ENCODE results near the gene CDK14. TPM values are rescaled to one million over a fixed set of nuclear protein-coding genes. Genes with fewer than 3 reads are reported as not detected.

CDK14 gene
- total and polyA plus RNA-seq, 2 donors (not counting 1 experiment from before 2014, with no cell fraction given), result 42.1 to 167 TPM

- Mint-ChIP-seq H3K4me1 (peaks cover 30% of the 10 kb centered on the region), H3K4me3 (no peak overlapping the region), H3K9me3 (ENCODE audit: insufficient read depth) (no peaks in the 10 kb centered on the region), H3K27ac (no peak overlapping the region), H3K27me3 (no peaks in the 10 kb centered on the region)
- peaks cover 2 to 5% of the 10 kb centered on the region in 2 donors for H3K4me1 ChIP-seq (ENCODE audit: control insufficient read depth in 2 of 2, insufficient read depth in 2 of 2, low read length in 2 of 2)
- intact Hi-C loops (cut with micrococcal nuclease), result no loop called here
- H3K9ac ChIP-seq (ENCODE audit: low read length), result no peak overlapping the region
- DNase-seq (no peak), ATAC-seq (ENCODE audit: low read depth) (no peak)
- H2AFZ ChIP-seq (ENCODE audit: insufficient read depth, low read depth, low read length, poor library complexity, severe bottlenecking), result no peak overlapping the region
- TF ChIP-seq CTCF (IDR thresholded peaks at IDR 0.05), result no peak
- no peak for TF ChIP-seq EZH2 (IDR thresholded peaks at IDR 0.05; ENCODE audit: borderline replicate concordance, insufficient read depth, low read depth, low read length, poor library complexity, severe bottlenecking)
- H3K36me3 ChIP-seq (replicated peaks in 1 of 2; ENCODE audit: control extremely low read depth in 1 of 2, control insufficient read depth in 1 of 2, extremely low read depth in 1 of 2, insufficient read depth in 2 of 2, low read length in 1 of 2), result peaks cover 0 to 1% of the 10 kb centered on the region in 2 experiments
- H3K9me3 ChIP-seq (ENCODE audit: control extremely low read depth in 1 of 3, control insufficient read depth in 2 of 3, insufficient read depth in 1 of 3, low read length in 2 of 3), result no peaks in the 10 kb centered on the region
- WGBS (ENCODE audit: insufficient coverage), result no CpG with 5 or more reads among the region's 3 CpGs
- no peaks in the 10 kb centered on the region for H3K27me3 ChIP-seq (replicated peaks in 1 of 4; ENCODE audit: control extremely low read depth in 1 of 4, control insufficient read depth in 3 of 4, insufficient read depth in 4 of 4, low read length in 3 of 4)
- H3K27ac ChIP-seq (ENCODE audit: low read length in 2 of 2), result no peak overlapping the region
- H3K4me2 ChIP-seq (replicated peaks; ENCODE audit: low read depth, low read length, poor library complexity, severe bottlenecking), result no peak overlapping the region
- H3K79me2 ChIP-seq (ENCODE audit: control insufficient read depth, insufficient read depth, low read length), result no peaks in the 10 kb centered on the region
- ChIA-PET CTCF (no interaction called here), POLR2A (no interaction called here)
- H4K20me1 ChIP-seq (ENCODE audit: control insufficient read depth, insufficient read depth, low read length, poor library complexity, severe bottlenecking), result peaks cover 4% of the 10 kb centered on the region
- H3K4me3 ChIP-seq (ENCODE audit: control extremely low read depth in 1 of 5, extremely low read depth in 1 of 5, insufficient read depth in 1 of 5, low read depth in 2 of 5, low read length in 4 of 5), result no peak overlapping the region
Observed at GRCh38 chr7:90894122-90894521, 298.0 kb downstream of the CDK14 start.

GRCh38 chr7:90896458-90896857 is 300.3 kb downstream of the CDK14 start:
- peaks cover 0 to 5% of the 10 kb centered on the region in 2 donors for H3K4me1 ChIP-seq (ENCODE audit: control insufficient read depth in 2 of 2, insufficient read depth in 2 of 2, low read length in 2 of 2)
- peaks cover 4% of the 10 kb centered on the region for H4K20me1 ChIP-seq (ENCODE audit: control insufficient read depth, insufficient read depth, low read length, poor library complexity, severe bottlenecking)
- H3K27me3 ChIP-seq (replicated peaks in 1 of 4; ENCODE audit: control extremely low read depth in 1 of 4, control insufficient read depth in 3 of 4, insufficient read depth in 4 of 4, low read length in 3 of 4), result no peaks in the 10 kb centered on the region
- CTCF ChIA-PET, result interaction anchor here (0.7 kb wide), 1 partner anchor 144 kb away, joined by 6 read pairs; no protein-coding TSS in a partner anchor
- no peaks in the 10 kb centered on the region for H3K79me2 ChIP-seq (ENCODE audit: control insufficient read depth, insufficient read depth, low read length)
- H3K27ac Mint-ChIP-seq, result no peak overlapping the region
- peaks cover 5 to 8% of the 10 kb centered on the region in 2 experiments for H3K36me3 ChIP-seq (replicated peaks in 1 of 2; ENCODE audit: control extremely low read depth in 1 of 2, control insufficient read depth in 1 of 2, extremely low read depth in 1 of 2, insufficient read depth in 2 of 2, low read length in 1 of 2)
- intact Hi-C loops (cut with micrococcal nuclease), result no loop called here
- H3K4me3 ChIP-seq (ENCODE audit: control extremely low read depth in 1 of 5, extremely low read depth in 1 of 5, insufficient read depth in 1 of 5, low read depth in 2 of 5, low read length in 4 of 5), result no peak overlapping the region
- POLR2A ChIA-PET, result no interaction called here
- H3K9me3 Mint-ChIP-seq (ENCODE audit: insufficient read depth), result no peaks in the 10 kb centered on the region
- DNase-seq, result no peak
- no peak overlapping the region for H3K9ac ChIP-seq (ENCODE audit: low read length)
- H3K4me1 Mint-ChIP-seq, result peaks cover 24% of the 10 kb centered on the region
- H3K27me3 Mint-ChIP-seq, result no peaks in the 10 kb centered on the region
- H3K9me3 ChIP-seq (ENCODE audit: control extremely low read depth in 1 of 3, control insufficient read depth in 2 of 3, insufficient read depth in 1 of 3, low read length in 2 of 3), result no peaks in the 10 kb centered on the region
- no peak overlapping the region for H3K4me2 ChIP-seq (replicated peaks; ENCODE audit: low read depth, low read length, poor library complexity, severe bottlenecking)
- ATAC-seq (ENCODE audit: low read depth), result no peak
- TF ChIP-seq CTCF (IDR thresholded peaks at IDR 0.05) (no peak), EZH2 (IDR thresholded peaks at IDR 0.05; ENCODE audit: borderline replicate concordance, insufficient read depth, low read depth, low read length, poor library complexity, severe bottlenecking) (no peak)
- H2AFZ ChIP-seq (ENCODE audit: insufficient read depth, low read depth, low read length, poor library complexity, severe bottlenecking), result no peak overlapping the region
- WGBS (ENCODE audit: insufficient coverage), result no CpG with 5 or more reads among the region's 1 CpG
- H3K4me3 Mint-ChIP-seq, result no peak overlapping the region
- H3K27ac ChIP-seq (ENCODE audit: low read length in 2 of 2), result no peak overlapping the region
